ENCODE measurements around the gene CYLC2.

The CYLC2 gene

DNA sequence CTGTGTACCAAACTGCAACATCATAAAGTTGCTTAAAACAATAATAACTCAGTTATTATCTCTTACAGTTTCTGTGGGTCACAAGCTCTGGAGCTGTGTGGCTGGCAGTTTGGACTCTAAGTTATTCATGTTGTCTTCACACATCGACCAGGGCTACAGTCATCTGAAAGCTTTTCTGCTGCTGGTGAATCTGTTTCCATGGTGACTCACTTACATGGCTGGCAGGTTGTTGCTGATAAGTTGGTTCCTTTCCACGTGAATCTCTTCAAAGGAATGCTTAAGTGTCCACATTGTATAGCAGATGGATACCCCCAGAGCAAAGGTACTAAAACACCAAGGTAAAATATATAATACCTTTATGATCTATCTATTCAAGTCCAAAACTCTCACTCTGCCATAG, 44.8 kb upstream of the CYLC2 start:
- no peak for TF ChIP-seq MZF1 (tag by site-specific recombination; IDR thresholded peaks at IDR 0.05; ENCODE audit: borderline replicate concordance)
- no peak for TF ChIP-seq ZNF146 (tag by site-specific recombination; IDR thresholded peaks at IDR 0.05)
- no peak for TF ChIP-seq ZNF48 (tag by site-specific recombination; IDR thresholded peaks at IDR 0.05)
- TF ChIP-seq, protein P1, sequence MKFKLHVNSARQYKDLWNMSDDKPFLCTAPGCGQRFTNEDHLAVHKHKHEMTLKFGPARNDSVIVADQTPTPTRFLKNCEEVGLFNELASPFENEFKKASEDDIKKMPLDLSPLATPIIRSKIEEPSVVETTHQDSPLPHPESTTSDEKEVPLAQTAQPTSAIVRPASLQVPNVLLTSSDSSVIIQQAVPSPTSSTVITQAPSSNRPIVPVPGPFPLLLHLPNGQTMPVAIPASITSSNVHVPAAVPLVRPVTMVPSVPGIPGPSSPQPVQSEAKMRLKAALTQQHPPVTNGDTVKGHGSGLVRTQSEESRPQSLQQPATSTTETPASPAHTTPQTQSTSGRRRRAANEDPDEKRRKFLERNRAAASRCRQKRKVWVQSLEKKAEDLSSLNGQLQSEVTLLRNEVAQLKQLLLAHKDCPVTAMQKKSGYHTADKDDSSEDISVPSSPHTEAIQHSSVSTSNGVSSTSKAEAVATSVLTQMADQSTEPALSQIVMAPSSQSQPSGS (tag by site-specific recombination; IDR thresholded peaks at IDR 0.05; ENCODE audit: low read depth) = no peak
- no peak for TF ChIP-seq ZNF580 (tag by site-specific recombination; IDR thresholded peaks at IDR 0.05)
- no peak for TF ChIP-seq GLI2 (tag by site-specific recombination; IDR thresholded peaks at IDR 0.05; ENCODE audit: borderline replicate concordance, low read depth)
- no peak for TF ChIP-seq MYNN (tag by site-specific recombination; IDR thresholded peaks at IDR 0.05; ENCODE audit: borderline replicate concordance)
- TF ChIP-seq ZNF214 (tag by site-specific recombination; IDR thresholded peaks at IDR 0.05; ENCODE audit: borderline replicate concordance) = no peak
- no peak for TF ChIP-seq FEZF1 (tag by site-specific recombination; IDR thresholded peaks at IDR 0.05)
- no peak for TF ChIP-seq ZNF707 (tag by site-specific recombination; IDR thresholded peaks at IDR 0.05)
- TF ChIP-seq KLF10 (tag by site-specific recombination; IDR thresholded peaks at IDR 0.05) = no peak
- no peak for TF ChIP-seq ZSCAN16 (tag by site-specific recombination; IDR thresholded peaks at IDR 0.05)
- no peak for TF ChIP-seq ZNF501 (tag by site-specific recombination; IDR thresholded peaks at IDR 0.05)
- TF ChIP-seq, protein P2, sequence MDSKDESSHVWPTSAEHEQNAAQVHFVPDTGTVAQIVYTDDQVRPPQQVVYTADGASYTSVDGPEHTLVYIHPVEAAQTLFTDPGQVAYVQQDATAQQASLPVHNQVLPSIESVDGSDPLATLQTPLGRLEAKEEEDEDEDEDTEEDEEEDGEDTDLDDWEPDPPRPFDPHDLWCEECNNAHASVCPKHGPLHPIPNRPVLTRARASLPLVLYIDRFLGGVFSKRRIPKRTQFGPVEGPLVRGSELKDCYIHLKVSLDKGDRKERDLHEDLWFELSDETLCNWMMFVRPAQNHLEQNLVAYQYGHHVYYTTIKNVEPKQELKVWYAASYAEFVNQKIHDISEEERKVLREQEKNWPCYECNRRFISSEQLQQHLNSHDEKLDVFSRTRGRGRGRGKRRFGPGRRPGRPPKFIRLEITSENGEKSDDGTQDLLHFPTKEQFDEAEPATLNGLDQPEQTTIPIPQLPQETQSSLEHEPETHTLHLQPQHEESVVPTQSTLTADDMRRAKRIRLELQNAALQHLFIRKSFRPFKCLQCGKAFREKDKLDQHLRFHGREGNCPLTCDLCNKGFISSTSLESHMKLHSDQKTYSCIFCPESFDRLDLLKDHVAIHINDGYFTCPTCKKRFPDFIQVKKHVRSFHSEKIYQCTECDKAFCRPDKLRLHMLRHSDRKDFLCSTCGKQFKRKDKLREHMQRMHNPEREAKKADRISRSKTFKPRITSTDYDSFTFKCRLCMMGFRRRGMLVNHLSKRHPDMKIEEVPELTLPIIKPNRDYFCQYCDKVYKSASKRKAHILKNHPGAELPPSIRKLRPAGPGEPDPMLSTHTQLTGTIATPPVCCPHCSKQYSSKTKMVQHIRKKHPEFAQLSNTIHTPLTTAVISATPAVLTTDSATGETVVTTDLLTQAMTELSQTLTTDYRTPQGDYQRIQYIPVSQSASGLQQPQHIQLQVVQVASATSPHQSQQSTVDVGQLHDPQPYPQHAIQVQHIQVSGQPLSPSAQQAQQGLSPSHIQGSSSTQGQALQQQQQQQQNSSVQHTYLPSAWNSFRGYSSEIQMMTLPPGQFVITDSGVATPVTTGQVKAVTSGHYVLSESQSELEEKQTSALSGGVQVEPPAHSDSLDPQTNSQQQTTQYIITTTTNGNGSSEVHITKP (tag by site-specific recombination; IDR thresholded peaks at IDR 0.05) = no peak
- TF ChIP-seq ZNF112 (tag by site-specific recombination; IDR thresholded peaks at IDR 0.05) = no peak
- no peaks in the 10 kb centered on the region for H3K36me3 ChIP-seq (ENCODE audit: control insufficient read depth in 2 of 2, insufficient read depth in 1 of 2, low read length in 2 of 2)
- ChIA-PET CTCF (interaction anchor here (0.9 kb wide), 1 partner anchor 16 kb away, joined by 3 read pairs; no protein-coding TSS in a partner anchor), POLR2A (no interaction called here)
- H3K27ac ChIP-seq (ENCODE audit: extremely low read depth, low read depth, low read length) = no peak overlapping the region
- no peaks in the 10 kb centered on the region for H3K9me3 ChIP-seq (ENCODE audit: control insufficient read depth, insufficient read depth, low read depth, low read length)
- H3K4me1 ChIP-seq (ENCODE audit: control insufficient read depth, insufficient read depth, low read length) = no peaks in the 10 kb centered on the region
- H3K4me3 ChIP-seq (ENCODE audit: low read depth, low read length) = no peak overlapping the region

DNA sequence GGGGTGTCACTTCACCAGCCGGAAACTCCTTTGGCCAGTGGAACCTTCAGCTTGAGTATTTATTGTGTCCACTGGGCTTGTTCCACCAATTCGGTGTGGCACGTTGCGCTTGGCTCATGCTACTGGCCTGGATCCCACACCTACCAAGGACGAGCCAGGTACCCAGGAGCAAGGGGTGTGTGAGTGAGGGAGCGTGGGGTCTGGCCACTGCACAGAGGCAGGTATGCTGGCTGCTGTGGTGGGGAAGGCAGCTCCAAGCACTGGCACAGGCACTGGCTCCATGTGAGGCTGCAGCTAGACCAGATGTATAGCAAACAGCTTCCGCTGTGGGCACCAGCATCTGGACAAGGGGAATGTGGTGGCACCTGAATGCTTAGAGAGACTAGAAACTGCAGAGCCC, 28.1 kb upstream of the CYLC2 start:
- H3K9me3 ChIP-seq (ENCODE audit: control insufficient read depth, insufficient read depth, low read depth, low read length) = no peaks in the 10 kb centered on the region
- H3K27ac ChIP-seq (ENCODE audit: extremely low read depth, low read depth, low read length) = no peak overlapping the region
- CTCF ChIA-PET = no interaction called here
- no peak overlapping the region for H3K4me3 ChIP-seq (ENCODE audit: low read depth, low read length)
- no peaks in the 10 kb centered on the region for H3K36me3 ChIP-seq (ENCODE audit: control insufficient read depth in 2 of 2, insufficient read depth in 1 of 2, low read length in 2 of 2)
- H3K4me1 ChIP-seq (ENCODE audit: control insufficient read depth, insufficient read depth, low read length) = no peaks in the 10 kb centered on the region
- POLR2A ChIA-PET = no interaction called here
- TF ChIP-seq TCF7L2 (IDR thresholded peaks at IDR 0.05; ENCODE audit: borderline replicate concordance, low read depth, low read length) (no peak), ZNF521 (tag by site-specific recombination; IDR thresholded peaks at IDR 0.05) (no peak), ZXDB (tag by site-specific recombination; IDR thresholded peaks at IDR 0.05) (no peak), KLF16 (tag by site-specific recombination; IDR thresholded peaks at IDR 0.05) (no peak), ZNF664 (tag by site-specific recombination; IDR thresholded peaks at IDR 0.05) (no peak), ZNF830 (tag by site-specific recombination; IDR thresholded peaks at IDR 0.05; ENCODE audit: low read depth) (no peak), ZNF404 (tag by site-specific recombination; IDR thresholded peaks at IDR 0.05) (no peak), KLF8 (tag by site-specific recombination; IDR thresholded peaks at IDR 0.05) (no peak), INSM2 (tag by site-specific recombination; IDR thresholded peaks at IDR 0.05) (no peak), ZNF747 (tag by site-specific recombination; IDR thresholded peaks at IDR 0.05) (no peak), ZNF621 (tag by site-specific recombination; IDR thresholded peaks at IDR 0.05) (no peak), KLF1 (tag by site-specific recombination; IDR thresholded peaks at IDR 0.05) (no peak)
- TF ChIP-seq, protein P3, sequence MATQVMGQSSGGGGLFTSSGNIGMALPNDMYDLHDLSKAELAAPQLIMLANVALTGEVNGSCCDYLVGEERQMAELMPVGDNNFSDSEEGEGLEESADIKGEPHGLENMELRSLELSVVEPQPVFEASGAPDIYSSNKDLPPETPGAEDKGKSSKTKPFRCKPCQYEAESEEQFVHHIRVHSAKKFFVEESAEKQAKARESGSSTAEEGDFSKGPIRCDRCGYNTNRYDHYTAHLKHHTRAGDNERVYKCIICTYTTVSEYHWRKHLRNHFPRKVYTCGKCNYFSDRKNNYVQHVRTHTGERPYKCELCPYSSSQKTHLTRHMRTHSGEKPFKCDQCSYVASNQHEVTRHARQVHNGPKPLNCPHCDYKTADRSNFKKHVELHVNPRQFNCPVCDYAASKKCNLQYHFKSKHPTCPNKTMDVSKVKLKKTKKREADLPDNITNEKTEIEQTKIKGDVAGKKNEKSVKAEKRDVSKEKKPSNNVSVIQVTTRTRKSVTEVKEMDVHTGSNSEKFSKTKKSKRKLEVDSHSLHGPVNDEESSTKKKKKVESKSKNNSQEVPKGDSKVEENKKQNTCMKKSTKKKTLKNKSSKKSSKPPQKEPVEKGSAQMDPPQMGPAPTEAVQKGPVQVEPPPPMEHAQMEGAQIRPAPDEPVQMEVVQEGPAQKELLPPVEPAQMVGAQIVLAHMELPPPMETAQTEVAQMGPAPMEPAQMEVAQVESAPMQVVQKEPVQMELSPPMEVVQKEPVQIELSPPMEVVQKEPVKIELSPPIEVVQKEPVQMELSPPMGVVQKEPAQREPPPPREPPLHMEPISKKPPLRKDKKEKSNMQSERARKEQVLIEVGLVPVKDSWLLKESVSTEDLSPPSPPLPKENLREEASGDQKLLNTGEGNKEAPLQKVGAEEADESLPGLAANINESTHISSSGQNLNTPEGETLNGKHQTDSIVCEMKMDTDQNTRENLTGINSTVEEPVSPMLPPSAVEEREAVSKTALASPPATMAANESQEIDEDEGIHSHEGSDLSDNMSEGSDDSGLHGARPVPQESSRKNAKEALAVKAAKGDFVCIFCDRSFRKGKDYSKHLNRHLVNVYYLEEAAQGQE (tag by site-specific recombination; IDR thresholded peaks at IDR 0.05) = no peak

Data from HEK293 (cell line).